Caco-2 (cell line): ENCODE measurements around the gene MYH4. TPM values are rescaled to one million over a fixed set of nuclear protein-coding genes. Genes with fewer than 3 reads are reported as not detected.

Experiments used
- BruUV-seq: library from RNA; stranded (reverse); fragments of 400-500 nt; replicated peaks from 2 replicates; lab custom pipeline; 2021; lab: Mats Ljungman, UMichigan
- CTCF ChIA-PET: fragments of 300-600 bp; sonication (Branson Sonifier 250); formaldehyde crosslinking; loops from one replicate; lab custom pipeline; 2022; ENCODE audit warnings: antibody characterized with exemption; lab: Charles Lee
- POLR2A ChIA-PET: fragments of 300-600 bp; sonication (Branson Sonifier 250); formaldehyde crosslinking; loops from one replicate; lab custom pipeline; 2022; ENCODE audit warnings: antibody characterized with exemption; lab: Charles Lee
- DNase-seq, 2 experiments: peaks; one replicate each; pipeline versions ENCODE4 v3.0.0 to v3.0.0-alpha.2; 2020 to 2022
- H3K27me3 ChIP-seq: replicated peaks from 2 replicates; pipeline ENCODE4 v1.6.0; 2011; ENCODE audit warnings: low read length; ENCODE audit not compliant: control insufficient read depth, insufficient read depth
- H3K36me3 ChIP-seq: 2 replicates; pipeline ENCODE4 v1.5.1; 2011; ENCODE audit warnings: low read length; ENCODE audit not compliant: control insufficient read depth, insufficient read depth
- H3K4me1 ChIP-seq: fragments of 250-450 bp; sonication (Bioruptor Pico); 2 replicates; pipeline ENCODE4 v1.5.1; 2020; ENCODE audit warnings: mild to moderate bottlenecking
- H3K4me3 ChIP-seq: 2 replicates; pipeline ENCODE4 v1.5.1; 2011; ENCODE audit warnings: low read depth, mild to moderate bottlenecking, control low read depth, low read length
- H3K9me3 ChIP-seq: fragments of 250-450 bp; sonication (Bioruptor Pico); 2 replicates; pipeline ENCODE4 v1.5.1; 2020; ENCODE audit warnings: mild to moderate bottlenecking, moderate library complexity
- H3K27ac Mint-ChIP-seq: one replicate; pipeline ENCODE4 v1.8.0; 2022; ENCODE audit warnings: mixed read lengths; ENCODE audit not compliant: unreplicated experiment
- H3K27me3 Mint-ChIP-seq: one replicate; pipeline ENCODE4 v1.8.0; 2022; ENCODE audit warnings: mixed read lengths; ENCODE audit not compliant: insufficient read depth, unreplicated experiment
- H3K36me3 Mint-ChIP-seq: one replicate; pipeline ENCODE4 v1.8.0; 2022; ENCODE audit warnings: mild to moderate bottlenecking, mixed read lengths; ENCODE audit not compliant: insufficient read depth, unreplicated experiment
- H3K4me1 Mint-ChIP-seq: one replicate; pipeline ENCODE4 v1.8.0; 2022; ENCODE audit warnings: low read depth, mixed read lengths; ENCODE audit not compliant: unreplicated experiment
- H3K4me3 Mint-ChIP-seq: one replicate; pipeline ENCODE4 v1.8.0; 2022; ENCODE audit warnings: mild to moderate bottlenecking, moderate library complexity, mixed read lengths; ENCODE audit not compliant: unreplicated experiment
- H3K9me3 Mint-ChIP-seq: one replicate; pipeline ENCODE4 v1.8.0; 2022; ENCODE audit warnings: mixed read lengths; ENCODE audit not compliant: unreplicated experiment
- CTCF ChIP-seq, 2 experiments: fragments of 200-600 bp in 1 of 2; IDR thresholded peaks; 1 replicate in 1 of 2; 2 replicates in 1 of 2; pipeline versions ENCODE4 v1.5.1 to v1.8.0; 2011 to 2022; ENCODE audit warnings: antibody characterized with exemption in 1 of 2, control low read depth in 1 of 2, inconsistent platforms in 1 of 2, low read depth in 1 of 2, low read length in 1 of 2, mild to moderate bottlenecking in 1 of 2, moderate library complexity in 1 of 2; ENCODE audit not compliant: insufficient read depth in 1 of 2, severe bottlenecking in 1 of 2, unreplicated experiment in 1 of 2
- intact Hi-C: fragments of 100-400 bp; cut with micrococcal nuclease; formaldehyde crosslinking; loops from one replicate; pipeline ENCODE4 v1.10.0; 2022; ENCODE audit not compliant: unreplicated experiment
- total RNA-seq: library from RNA; stranded (reverse); gene quantifications from 2 replicates; pipeline ENCODE4 v1.2.3, GENCODE V29; 2022

Gene MYH4
- total RNA-seq, 1 experiment from 2014 or later = 0.05 TPM

GRCh38 chr17:10477701-10478100 lies 8.3 kb upstream of the MYH4 start:
- Histone ChIP-seq H3K9me3 (no peaks in the 10 kb centered on the region; the same call in 1 of the 2 replicates), H3K4me1 (no peaks in the 10 kb centered on the region), H3K36me3 (no peaks in the 10 kb centered on the region), H3K4me3 (no peak overlapping the region), H3K27me3 (no peaks in the 10 kb centered on the region)
- H3K27me3 Mint-ChIP-seq = no peaks in the 10 kb centered on the region
- intact Hi-C loops = no loop called here
- H3K4me3 Mint-ChIP-seq = no peak overlapping the region
- no peak overlapping the region for H3K27ac Mint-ChIP-seq
- no peaks in the 10 kb centered on the region for H3K36me3 Mint-ChIP-seq
- H3K4me1 Mint-ChIP-seq = no peaks in the 10 kb centered on the region
- no peak for DNase-seq
- POLR2A ChIA-PET = no interaction called here
- no peak for TF ChIP-seq CTCF (IDR thresholded peaks at IDR 0.05; ENCODE audit: insufficient read depth in 1 of 2, low read depth in 1 of 2, low read length in 1 of 2, severe bottlenecking in 1 of 2, unreplicated experiment in 1 of 2)
- H3K9me3 Mint-ChIP-seq = peaks cover 5% of the 10 kb centered on the region
- no TSS peak for BruUV-seq
- CTCF ChIA-PET = no interaction called here

- ChIA-PET POLR2A (no interaction called here), CTCF (no interaction called here)
- BruUV-seq = no TSS peak
- H3K9me3 ChIP-seq = no peaks in the 10 kb centered on the region; the same call in 1 of the 2 replicates
- H3K9me3 Mint-ChIP-seq = no peaks in the 10 kb centered on the region
- H3K36me3 ChIP-seq = no peaks in the 10 kb centered on the region
- intact Hi-C loops = no loop called here
- no peaks in the 10 kb centered on the region for H3K27me3 Mint-ChIP-seq
- H3K4me1 Mint-ChIP-seq = no peaks in the 10 kb centered on the region
- no peaks in the 10 kb centered on the region for H3K4me1 ChIP-seq
- DNase-seq = no peak
- H3K36me3 Mint-ChIP-seq = no peaks in the 10 kb centered on the region
- TF ChIP-seq CTCF (IDR thresholded peaks at IDR 0.05; ENCODE audit: insufficient read depth in 1 of 2, low read depth in 1 of 2, low read length in 1 of 2, severe bottlenecking in 1 of 2, unreplicated experiment in 1 of 2) = no peak
- H3K27ac Mint-ChIP-seq = no peak overlapping the region
- H3K4me3 ChIP-seq = no peak overlapping the region
- no peaks in the 10 kb centered on the region for H3K27me3 ChIP-seq
- no peak overlapping the region for H3K4me3 Mint-ChIP-seq
These were observed 5.2 kb upstream of the MYH4 start for GRCh38 chr17:10474536-10474935.

GRCh38 chr17:10471858-10472257 lies 2.5 kb upstream of the MYH4 start:
- no TSS peak for BruUV-seq
- no peak for DNase-seq
- CTCF ChIA-PET = no interaction called here
- Mint-ChIP-seq H3K36me3 (no peaks in the 10 kb centered on the region), H3K9me3 (no peaks in the 10 kb centered on the region), H3K27ac (no peak overlapping the region), H3K4me3 (no peak overlapping the region), H3K4me1 (no peaks in the 10 kb centered on the region), H3K27me3 (no peaks in the 10 kb centered on the region)
- Histone ChIP-seq H3K9me3 (no peaks in the 10 kb centered on the region), H3K4me3 (no peak overlapping the region), H3K27me3 (no peaks in the 10 kb centered on the region), H3K4me1 (no peaks in the 10 kb centered on the region), H3K36me3 (no peaks in the 10 kb centered on the region)
- intact Hi-C loops = no loop called here
- no peak for TF ChIP-seq CTCF (IDR thresholded peaks at IDR 0.05; ENCODE audit: insufficient read depth in 1 of 2, low read depth in 1 of 2, low read length in 1 of 2, severe bottlenecking in 1 of 2, unreplicated experiment in 1 of 2)
- POLR2A ChIA-PET = no interaction called here
